ENCODE results near the gene TOLLIP.

DNA sequence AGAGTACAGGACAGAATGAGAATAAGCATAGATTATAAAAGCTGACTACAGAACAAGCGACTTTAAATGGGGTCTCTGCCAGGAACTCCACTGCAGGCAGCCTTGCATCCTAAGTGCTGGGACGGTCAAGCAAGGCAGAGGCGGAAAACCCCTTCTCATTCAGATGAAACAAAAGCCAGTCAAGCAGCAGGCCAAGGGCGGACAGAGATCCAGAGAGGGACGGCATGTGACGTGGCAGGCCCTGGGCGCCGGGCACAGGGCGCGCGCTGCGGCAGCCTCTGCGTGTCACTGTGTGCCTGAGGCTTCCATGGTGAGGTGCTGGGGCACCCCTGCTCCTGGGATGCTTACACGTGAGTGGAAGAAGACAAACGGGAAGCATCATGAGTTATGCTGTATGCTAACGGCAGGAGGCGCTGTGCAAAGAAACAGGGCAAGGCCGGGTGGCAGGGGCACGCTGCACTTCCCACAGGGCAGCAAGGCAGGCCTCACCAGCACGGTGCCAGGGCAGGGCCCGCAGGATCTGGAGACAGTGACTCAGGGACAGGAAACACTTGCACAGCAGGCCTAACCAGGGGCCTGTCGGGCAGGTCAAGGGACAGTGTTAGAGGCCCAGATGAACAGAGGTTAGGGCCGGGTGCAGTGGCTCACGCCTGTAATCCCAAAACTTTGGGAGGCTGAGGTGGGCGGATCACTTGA, 6.2 kb downstream of the TOLLIP start:
- TF ChIP-seq, protein P1, sequence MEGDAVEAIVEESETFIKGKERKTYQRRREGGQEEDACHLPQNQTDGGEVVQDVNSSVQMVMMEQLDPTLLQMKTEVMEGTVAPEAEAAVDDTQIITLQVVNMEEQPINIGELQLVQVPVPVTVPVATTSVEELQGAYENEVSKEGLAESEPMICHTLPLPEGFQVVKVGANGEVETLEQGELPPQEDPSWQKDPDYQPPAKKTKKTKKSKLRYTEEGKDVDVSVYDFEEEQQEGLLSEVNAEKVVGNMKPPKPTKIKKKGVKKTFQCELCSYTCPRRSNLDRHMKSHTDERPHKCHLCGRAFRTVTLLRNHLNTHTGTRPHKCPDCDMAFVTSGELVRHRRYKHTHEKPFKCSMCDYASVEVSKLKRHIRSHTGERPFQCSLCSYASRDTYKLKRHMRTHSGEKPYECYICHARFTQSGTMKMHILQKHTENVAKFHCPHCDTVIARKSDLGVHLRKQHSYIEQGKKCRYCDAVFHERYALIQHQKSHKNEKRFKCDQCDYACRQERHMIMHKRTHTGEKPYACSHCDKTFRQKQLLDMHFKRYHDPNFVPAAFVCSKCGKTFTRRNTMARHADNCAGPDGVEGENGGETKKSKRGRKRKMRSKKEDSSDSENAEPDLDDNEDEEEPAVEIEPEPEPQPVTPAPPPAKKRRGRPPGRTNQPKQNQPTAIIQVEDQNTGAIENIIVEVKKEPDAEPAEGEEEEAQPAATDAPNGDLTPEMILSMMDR (IDR thresholded peaks at IDR 0.05; ENCODE audit: low read depth, low read length, poor library complexity, severe bottlenecking): peak; percentile 39
- TF ChIP-seq EZH2phosphoT487 (IDR thresholded peaks at IDR 0.05; ENCODE audit: borderline replicate concordance, low read length): no peak

All from DOHH2 (cell line).